ENCODE measurements around the gene DHRSX. TPM values are rescaled to one million over a fixed set of nuclear protein-coding genes. Genes with fewer than 3 reads are reported as not detected.

Gene DHRSX
- total and polyA plus RNA-seq, 2 of the 13 experiments (the other 11 are each of a cell fraction or from before 2014, with no cell fraction given): 15.5 to 24.3 TPM

DNA sequence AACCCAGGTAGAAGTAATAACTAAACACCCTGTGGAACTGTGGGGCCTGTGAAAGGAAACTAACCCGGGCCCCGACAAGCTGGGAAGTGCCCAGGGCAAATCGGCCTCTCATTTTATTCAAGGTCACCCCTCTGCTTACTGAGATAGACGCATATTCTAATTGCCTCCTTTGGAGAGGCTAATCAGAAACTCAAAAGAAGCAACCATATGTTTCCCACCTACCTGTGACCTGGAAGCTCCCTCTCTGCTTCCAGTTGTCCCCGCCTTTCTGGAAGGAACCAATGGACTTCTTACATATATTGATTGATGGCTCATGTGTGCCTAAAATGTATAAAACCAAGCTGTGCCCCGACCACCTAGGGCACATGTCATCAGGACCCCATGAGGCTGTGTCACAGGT is 23.1 kb upstream of the DHRSX start:
- Histone ChIP-seq H3K27ac (ENCODE audit: extremely low read length, insufficient read depth, low read length) (no peak overlapping the region), H3K27me3 (ENCODE audit: control insufficient read depth in 1 of 2, insufficient read depth in 2 of 2, low read length in 2 of 2) (peaks cover 0 to 11% of the 10 kb centered on the region in 2 experiments; a peak in 2 of 5 replicates), H3K9ac (ENCODE audit: insufficient read depth, low read depth, low read length) (no peak overlapping the region), H3K9me3 (ENCODE audit: low read length) (no peaks in the 10 kb centered on the region), H3K36me3 (replicated peaks in 1 of 2; ENCODE audit: control insufficient read depth in 1 of 2, insufficient read depth in 2 of 2, low read length in 2 of 2) (no peaks in the 10 kb centered on the region), H2AFZ (ENCODE audit: low read length) (no peak overlapping the region), H3K4me3 (replicated peaks in 1 of 3; ENCODE audit: insufficient read depth in 1 of 3, low read depth in 2 of 3, low read length in 3 of 3) (no peak overlapping the region), H3K79me2 (ENCODE audit: insufficient read depth, low read length) (no peaks in the 10 kb centered on the region), H4K20me1 (ENCODE audit: insufficient read depth, low read length) (no peaks in the 10 kb centered on the region), H3K4me1 (ENCODE audit: insufficient read depth, low read length) (peaks cover 13% of the 10 kb centered on the region), H3K4me2 (ENCODE audit: low read depth, low read length) (no peak overlapping the region)
- intact Hi-C loops (cut with micrococcal nuclease; ENCODE audit: unreplicated experiment) (no loop called here), in situ Hi-C loops (cut with HindIII; ENCODE audit: extremely low pct_ligation_motif_present, low pct_unique_long_range_greater_than_20kb) (no loop called here)
- no TSS peak for BruUV-seq (replicated peaks)
- FAIRE-seq: no peak
- DNase-seq (ENCODE audit: low spot score): no peak
- POLR2A ChIA-PET: no interaction called here
- TF ChIP-seq CTCF (CRISPR knock-in tag; IDR thresholded peaks at IDR 0.05) (no peak), EED (CRISPR knock-in tag; IDR thresholded peaks at IDR 0.05) (no peak), ZNF564 (CRISPR knock-in tag; IDR thresholded peaks at IDR 0.05) (no peak), NFKBIZ (CRISPR knock-in tag; IDR thresholded peaks at IDR 0.05) (no peak), REL (CRISPR knock-in tag; conservative IDR thresholded peaks at IDR 0.05) (no peak), ZFP62 (CRISPR knock-in tag; IDR thresholded peaks at IDR 0.05) (no peak), EEA1 (CRISPR knock-in tag; IDR thresholded peaks at IDR 0.05; ENCODE audit: borderline replicate concordance) (no peak), SP4 (CRISPR knock-in tag; IDR thresholded peaks at IDR 0.05) (no peak), ZNF850 (CRISPR knock-in tag; conservative IDR thresholded peaks at IDR 0.05) (no peak), PRPF4 (IDR thresholded peaks at IDR 0.05; ENCODE audit: low read depth, low read length, poor library complexity, severe bottlenecking) (no peak), ZNF766 (CRISPR knock-in tag; IDR thresholded peaks at IDR 0.05; ENCODE audit: borderline replicate concordance) (no peak)
- TF ChIP-seq, protein P1, sequence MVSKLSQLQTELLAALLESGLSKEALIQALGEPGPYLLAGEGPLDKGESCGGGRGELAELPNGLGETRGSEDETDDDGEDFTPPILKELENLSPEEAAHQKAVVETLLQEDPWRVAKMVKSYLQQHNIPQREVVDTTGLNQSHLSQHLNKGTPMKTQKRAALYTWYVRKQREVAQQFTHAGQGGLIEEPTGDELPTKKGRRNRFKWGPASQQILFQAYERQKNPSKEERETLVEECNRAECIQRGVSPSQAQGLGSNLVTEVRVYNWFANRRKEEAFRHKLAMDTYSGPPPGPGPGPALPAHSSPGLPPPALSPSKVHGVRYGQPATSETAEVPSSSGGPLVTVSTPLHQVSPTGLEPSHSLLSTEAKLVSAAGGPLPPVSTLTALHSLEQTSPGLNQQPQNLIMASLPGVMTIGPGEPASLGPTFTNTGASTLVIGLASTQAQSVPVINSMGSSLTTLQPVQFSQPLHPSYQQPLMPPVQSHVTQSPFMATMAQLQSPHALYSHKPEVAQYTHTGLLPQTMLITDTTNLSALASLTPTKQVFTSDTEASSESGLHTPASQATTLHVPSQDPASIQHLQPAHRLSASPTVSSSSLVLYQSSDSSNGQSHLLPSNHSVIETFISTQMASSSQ (IDR thresholded peaks at IDR 0.05; ENCODE audit: low read depth): no peak
- TF ChIP-seq, protein P1 (CRISPR knock-in tag; IDR thresholded peaks at IDR 0.05; ENCODE audit: borderline replicate concordance): no peak
- TF ChIP-seq, protein P2, sequence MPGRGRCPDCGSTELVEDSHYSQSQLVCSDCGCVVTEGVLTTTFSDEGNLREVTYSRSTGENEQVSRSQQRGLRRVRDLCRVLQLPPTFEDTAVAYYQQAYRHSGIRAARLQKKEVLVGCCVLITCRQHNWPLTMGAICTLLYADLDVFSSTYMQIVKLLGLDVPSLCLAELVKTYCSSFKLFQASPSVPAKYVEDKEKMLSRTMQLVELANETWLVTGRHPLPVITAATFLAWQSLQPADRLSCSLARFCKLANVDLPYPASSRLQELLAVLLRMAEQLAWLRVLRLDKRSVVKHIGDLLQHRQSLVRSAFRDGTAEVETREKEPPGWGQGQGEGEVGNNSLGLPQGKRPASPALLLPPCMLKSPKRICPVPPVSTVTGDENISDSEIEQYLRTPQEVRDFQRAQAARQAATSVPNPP (CRISPR knock-in tag; IDR thresholded peaks at IDR 0.05): no peak
- TF ChIP-seq, protein P3, sequence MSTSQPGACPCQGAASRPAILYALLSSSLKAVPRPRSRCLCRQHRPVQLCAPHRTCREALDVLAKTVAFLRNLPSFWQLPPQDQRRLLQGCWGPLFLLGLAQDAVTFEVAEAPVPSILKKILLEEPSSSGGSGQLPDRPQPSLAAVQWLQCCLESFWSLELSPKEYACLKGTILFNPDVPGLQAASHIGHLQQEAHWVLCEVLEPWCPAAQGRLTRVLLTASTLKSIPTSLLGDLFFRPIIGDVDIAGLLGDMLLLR (CRISPR knock-in tag; IDR thresholded peaks at IDR 0.05): no peak
- CTCF ChIA-PET (ENCODE audit: low intra/inter-chr PET ratio, low total read pairs): no interaction called here
- no peak for ATAC-seq
- 18% methylated on average over 6 of the region's 6 CpGs for WGBS (ENCODE audit: low lambda C conversion rate)

All from HepG2 (cell line).